ENCODE measurements around the gene EHD2. TPM values are rescaled to one million over a fixed set of nuclear protein-coding genes. Genes with fewer than 3 reads are reported as not detected.

EHD2 gene
- total RNA-seq, 1 experiment from 2014 or later = 2.9 TPM

DNA sequence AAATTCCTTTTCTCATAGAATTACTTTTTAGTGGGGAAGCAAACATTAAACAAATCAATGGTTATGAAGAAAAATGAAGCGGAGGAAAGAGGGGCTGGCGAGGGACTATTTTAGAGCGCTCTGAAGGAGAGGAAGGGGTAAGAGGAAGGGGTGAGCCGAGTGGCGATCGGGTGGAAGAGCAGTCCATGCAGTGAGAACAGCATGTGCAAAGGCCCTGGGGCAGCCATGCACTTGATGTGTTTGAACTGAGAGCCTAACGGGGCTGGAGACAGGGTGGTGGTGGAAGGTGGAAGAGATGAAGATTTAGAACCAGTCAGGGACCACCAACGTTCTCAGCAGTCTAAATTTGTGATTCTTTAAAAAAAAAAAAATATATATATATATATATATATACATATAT, 17.7 kb downstream of the EHD2 start:
- ChIA-PET CTCF (no interaction called here), POLR2A (ENCODE audit: low non-redundant PET) (no interaction called here)
- Histone ChIP-seq H3K4me1 (ENCODE audit: insufficient read depth, low read length, poor library complexity, severe bottlenecking) (peaks cover 9% of the 10 kb centered on the region), H3K9me3 (ENCODE audit: low read depth, low read length, poor library complexity, severe bottlenecking) (no peaks in the 10 kb centered on the region), H3K27me3 (replicated peaks; ENCODE audit: insufficient read depth, low read depth, low read length, poor library complexity) (no peaks in the 10 kb centered on the region), H3K36me3 (ENCODE audit: insufficient read depth, low read length, poor library complexity, severe bottlenecking) (no peaks in the 10 kb centered on the region), H3K4me3 (ENCODE audit: low read depth, low read length, poor library complexity, severe bottlenecking) (no peak overlapping the region), H3K27ac (ENCODE audit: low read depth, low read length, poor library complexity, severe bottlenecking) (no peak overlapping the region)
- DNase-seq (ENCODE audit: low spot score) = no peak
- no peak for TF ChIP-seq EZH2 (IDR thresholded peaks at IDR 0.05; ENCODE audit: borderline replicate concordance, low read depth, low read length, poor library complexity, severe bottlenecking)
- TF ChIP-seq, protein P1, sequence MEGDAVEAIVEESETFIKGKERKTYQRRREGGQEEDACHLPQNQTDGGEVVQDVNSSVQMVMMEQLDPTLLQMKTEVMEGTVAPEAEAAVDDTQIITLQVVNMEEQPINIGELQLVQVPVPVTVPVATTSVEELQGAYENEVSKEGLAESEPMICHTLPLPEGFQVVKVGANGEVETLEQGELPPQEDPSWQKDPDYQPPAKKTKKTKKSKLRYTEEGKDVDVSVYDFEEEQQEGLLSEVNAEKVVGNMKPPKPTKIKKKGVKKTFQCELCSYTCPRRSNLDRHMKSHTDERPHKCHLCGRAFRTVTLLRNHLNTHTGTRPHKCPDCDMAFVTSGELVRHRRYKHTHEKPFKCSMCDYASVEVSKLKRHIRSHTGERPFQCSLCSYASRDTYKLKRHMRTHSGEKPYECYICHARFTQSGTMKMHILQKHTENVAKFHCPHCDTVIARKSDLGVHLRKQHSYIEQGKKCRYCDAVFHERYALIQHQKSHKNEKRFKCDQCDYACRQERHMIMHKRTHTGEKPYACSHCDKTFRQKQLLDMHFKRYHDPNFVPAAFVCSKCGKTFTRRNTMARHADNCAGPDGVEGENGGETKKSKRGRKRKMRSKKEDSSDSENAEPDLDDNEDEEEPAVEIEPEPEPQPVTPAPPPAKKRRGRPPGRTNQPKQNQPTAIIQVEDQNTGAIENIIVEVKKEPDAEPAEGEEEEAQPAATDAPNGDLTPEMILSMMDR (conservative IDR thresholded peaks at IDR 0.05; ENCODE audit: low read depth, low read length) = no peak
- BruUV-seq (replicated peaks) = no TSS peak
- intact Hi-C loops (cut with micrococcal nuclease; ENCODE audit: unreplicated experiment) = no loop called here

DNA sequence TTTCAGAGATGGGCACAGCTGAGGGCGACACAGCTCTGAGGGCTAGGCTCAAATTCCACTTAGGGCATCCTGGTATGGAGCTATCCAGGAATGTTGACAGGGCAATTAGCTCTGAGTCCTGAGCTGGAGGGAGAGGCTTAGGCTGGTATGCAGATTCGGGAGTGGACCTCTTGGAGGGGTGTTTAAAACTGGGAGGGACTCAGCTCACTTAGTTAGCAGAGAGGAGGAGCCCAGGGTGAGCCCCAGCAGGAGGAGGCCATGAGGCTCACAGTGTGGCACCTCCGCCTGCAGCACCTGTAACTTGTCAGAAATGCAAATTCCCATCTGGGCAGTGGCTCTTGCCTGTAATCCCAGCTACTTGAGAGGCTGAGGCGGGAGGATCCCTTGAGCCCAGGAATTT, 21.9 kb downstream of the EHD2 start:
- Histone ChIP-seq H3K36me3 (ENCODE audit: insufficient read depth, low read length, poor library complexity, severe bottlenecking) (no peaks in the 10 kb centered on the region), H3K4me1 (ENCODE audit: insufficient read depth, low read length, poor library complexity, severe bottlenecking) (no peaks in the 10 kb centered on the region), H3K27ac (ENCODE audit: low read depth, low read length, poor library complexity, severe bottlenecking) (no peak overlapping the region), H3K9me3 (ENCODE audit: low read depth, low read length, poor library complexity, severe bottlenecking) (no peaks in the 10 kb centered on the region), H3K4me3 (ENCODE audit: low read depth, low read length, poor library complexity, severe bottlenecking) (no peak overlapping the region), H3K27me3 (replicated peaks; ENCODE audit: insufficient read depth, low read depth, low read length, poor library complexity) (no peaks in the 10 kb centered on the region)
- no TSS peak for BruUV-seq (replicated peaks)
- DNase-seq (ENCODE audit: low spot score) = no peak
- intact Hi-C loops (cut with micrococcal nuclease; ENCODE audit: unreplicated experiment) = no loop called here
- ChIA-PET CTCF (no interaction called here), POLR2A (ENCODE audit: low non-redundant PET) (no interaction called here)
- TF ChIP-seq, protein P1 (conservative IDR thresholded peaks at IDR 0.05; ENCODE audit: low read depth, low read length) = no peak
- no peak for TF ChIP-seq EZH2 (IDR thresholded peaks at IDR 0.05; ENCODE audit: borderline replicate concordance, low read depth, low read length, poor library complexity, severe bottlenecking)

DNA sequence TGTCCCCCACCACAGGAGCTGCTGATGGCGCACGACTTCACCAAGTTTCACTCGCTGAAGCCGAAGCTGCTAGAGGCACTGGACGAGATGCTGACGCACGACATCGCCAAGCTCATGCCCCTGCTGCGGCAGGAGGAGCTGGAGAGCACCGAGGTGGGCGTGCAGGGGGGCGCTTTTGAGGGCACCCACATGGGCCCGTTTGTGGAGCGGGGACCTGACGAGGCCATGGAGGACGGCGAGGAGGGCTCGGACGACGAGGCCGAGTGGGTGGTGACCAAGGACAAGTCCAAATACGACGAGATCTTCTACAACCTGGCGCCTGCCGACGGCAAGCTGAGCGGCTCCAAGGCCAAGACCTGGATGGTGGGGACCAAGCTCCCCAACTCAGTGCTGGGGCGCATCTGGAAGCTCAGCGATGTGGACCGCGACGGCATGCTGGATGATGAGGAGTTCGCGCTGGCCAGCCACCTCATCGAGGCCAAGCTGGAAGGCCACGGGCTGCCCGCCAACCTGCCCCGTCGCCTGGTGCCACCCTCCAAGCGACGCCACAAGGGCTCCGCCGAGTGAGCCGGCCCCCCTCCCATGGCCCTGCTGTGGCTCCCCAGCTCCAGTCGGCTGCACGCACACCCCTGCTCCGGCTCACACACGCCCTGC, 27.8 kb downstream of the EHD2 start:
- BruUV-seq (replicated peaks) = no TSS peak
- Histone ChIP-seq H3K27me3 (replicated peaks; ENCODE audit: insufficient read depth, low read depth, low read length, poor library complexity) (no peaks in the 10 kb centered on the region), H3K4me1 (ENCODE audit: insufficient read depth, low read length, poor library complexity, severe bottlenecking) (peaks cover 8% of the 10 kb centered on the region), H3K4me3 (ENCODE audit: low read depth, low read length, poor library complexity, severe bottlenecking) (no peak overlapping the region), H3K27ac (ENCODE audit: low read depth, low read length, poor library complexity, severe bottlenecking) (no peak overlapping the region), H3K36me3 (ENCODE audit: insufficient read depth, low read length, poor library complexity, severe bottlenecking) (no peaks in the 10 kb centered on the region), H3K9me3 (ENCODE audit: low read depth, low read length, poor library complexity, severe bottlenecking) (no peaks in the 10 kb centered on the region)
- POLR2A ChIA-PET (ENCODE audit: low non-redundant PET) = no interaction called here
- CTCF ChIA-PET = no interaction called here
- TF ChIP-seq, protein P1 (conservative IDR thresholded peaks at IDR 0.05; ENCODE audit: low read depth, low read length) = no peak
- TF ChIP-seq EZH2 (IDR thresholded peaks at IDR 0.05; ENCODE audit: borderline replicate concordance, low read depth, low read length, poor library complexity, severe bottlenecking) = no peak
- DNase-seq (ENCODE audit: low spot score) = no peak
- intact Hi-C loops (cut with micrococcal nuclease; ENCODE audit: unreplicated experiment) = no loop called here

All from A673 (cell line).